BLaER1 treated with 17β-estradiol and CSF1 and Interleukin-3, amounts not matched to agents 10 nM and 100 nM (cell line): ENCODE measurements around the gene AHRR.

Experiments used
- H3K27ac ChIP-seq, 11 experiments: shearing (Covaris generic); formaldehyde crosslinking; 2 replicates each; pipeline ENCODE4 v1.8.1; 2022
- H3K27me3 ChIP-seq, 11 experiments: shearing (Covaris generic); formaldehyde crosslinking; 2 replicates each; pipeline ENCODE4 v1.8.1; 2022
- H3K36me3 ChIP-seq, 11 experiments: shearing (Covaris generic); formaldehyde crosslinking; 2 replicates each; pipeline ENCODE4 v1.8.1; 2022
- H3K4me1 ChIP-seq, 10 experiments: shearing (Covaris generic); formaldehyde crosslinking; 2 replicates each; pipeline ENCODE4 v1.8.1; 2022
- H3K4me2 ChIP-seq, 11 experiments: shearing (Covaris generic); formaldehyde crosslinking; 2 replicates each; pipeline ENCODE4 v1.8.1; 2022
- H3K4me3 ChIP-seq, 10 experiments: shearing (Covaris generic); formaldehyde crosslinking; 2 replicates each; pipeline ENCODE4 v1.8.1; 2022
- H3K9ac ChIP-seq, 11 experiments: shearing (Covaris generic); formaldehyde crosslinking; 2 replicates each; pipeline ENCODE4 v1.8.1; 2022
- H3K9me3 ChIP-seq, 11 experiments: shearing (Covaris generic); formaldehyde crosslinking; replicated peaks in 1 of 11; 2 replicates each; pipeline ENCODE4 v1.8.1; 2022
- H4K20me1 ChIP-seq, 11 experiments: shearing (Covaris generic); formaldehyde crosslinking; 2 replicates each; pipeline ENCODE4 v1.8.1; 2022
- Cebpa-rat ChIP-seq, 11 experiments: shearing (Covaris generic); IDR thresholded peaks; 2 replicates each; pipeline ENCODE4 v1.8.1; 2022

Gene AHRR

GRCh38 chr5:352639-353611 lies 31.4 kb downstream of the AHRR start:
- H3K27ac ChIP-seq: no peak overlapping the region

GRCh38 chr5:353612-354580 lies 32.4 kb downstream of the AHRR start:
- peaks cover 0 to 17% (median 0%) of the 10 kb centered on the region in 11 experiments; a peak in 3 of 22 replicates for H4K20me1 ChIP-seq
- no peaks in the 10 kb centered on the region; a peak in 1 of 22 replicates for H3K27me3 ChIP-seq
- H3K36me3 ChIP-seq: peaks cover 0 to 7% (median 0%) of the 10 kb centered on the region in 11 experiments; a peak in 1 of 22 replicates
- peaks cover 0 to 34% (median 19%) of the 10 kb centered on the region in 10 experiments; a peak in 11 of 20 replicates for H3K4me1 ChIP-seq
- no peak overlapping the region for H3K9ac ChIP-seq
- TF ChIP-seq Cebpa-rat (IDR thresholded peaks at IDR 0.05): no peak
- no peak overlapping the region for H3K27ac ChIP-seq
- H3K4me3 ChIP-seq: no peak overlapping the region
- peaks cover 0 to 13% (median 6%) of the 10 kb centered on the region in 11 experiments; a peak in 7 of 22 replicates for H3K9me3 ChIP-seq
- H3K4me2 ChIP-seq: peak overlapping the region in 9 of 11 experiments; percentile 9 to 58 (median 41); a peak in 13 of 22 replicates

More at GRCh38 chr5:352639-353611, 31.4 kb downstream of the AHRR start:
- Histone ChIP-seq H3K9me3 (peaks cover 0 to 13% (median 6%) of the 10 kb centered on the region in 11 experiments; a peak in 7 of 22 replicates), H3K36me3 (peaks cover 0 to 7% (median 0%) of the 10 kb centered on the region in 11 experiments; a peak in 1 of 22 replicates), H3K27me3 (peaks cover 0 to 9% (median 0%) of the 10 kb centered on the region in 11 experiments; a peak in 3 of 22 replicates), H4K20me1 (peaks cover 0 to 17% (median 0%) of the 10 kb centered on the region in 11 experiments; a peak in 3 of 22 replicates), H3K4me2 (peak overlapping the region in 3 of 11 experiments; percentile 27 to 58 (median 41); a peak in 5 of 22 replicates), H3K4me1 (peaks cover 0 to 42% (median 23%) of the 10 kb centered on the region in 10 experiments; a peak in 14 of 20 replicates), H3K9ac (no peak overlapping the region), H3K4me3 (no peak overlapping the region)
- TF ChIP-seq Cebpa-rat (IDR thresholded peaks at IDR 0.05): no peak

DNA sequence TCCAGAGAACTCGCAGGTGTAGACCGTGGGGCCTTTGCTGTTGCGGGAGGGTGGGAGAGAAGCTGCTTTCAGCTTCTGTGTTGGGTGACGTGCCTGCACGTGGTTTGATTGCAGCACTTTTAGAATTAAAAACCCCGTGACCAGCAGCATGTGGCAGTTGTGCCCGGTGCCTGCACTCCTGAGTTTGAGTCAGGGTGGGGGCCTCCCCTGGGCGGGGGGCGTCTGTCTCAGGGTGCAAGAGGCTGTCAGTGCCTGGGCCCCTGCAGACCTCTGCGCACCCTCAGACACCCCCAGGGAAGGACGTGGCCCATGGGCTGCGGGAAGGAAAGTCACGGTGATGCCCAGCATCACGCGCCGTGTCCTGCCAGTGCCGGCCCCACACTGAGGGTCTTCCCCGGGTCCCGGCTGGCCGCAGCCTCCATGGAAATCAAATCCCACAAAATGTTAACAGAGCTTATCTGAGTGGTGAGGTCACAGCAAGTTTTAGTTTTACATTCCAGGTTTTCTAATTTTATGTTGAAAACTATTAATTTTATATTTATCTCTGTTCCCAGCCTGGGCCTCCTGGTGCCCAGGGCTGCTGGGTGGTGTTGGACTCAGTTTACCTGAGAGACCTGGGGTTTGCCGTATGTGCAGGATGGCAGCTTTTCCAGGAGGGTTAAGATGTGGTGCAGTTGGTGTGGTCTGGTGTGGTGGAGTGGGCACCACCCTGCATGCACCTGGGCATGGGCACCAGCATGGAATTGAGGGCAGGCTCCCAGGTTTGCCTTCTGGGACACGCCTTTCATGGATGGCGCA lies 33.3 kb downstream of the AHRR start:
- H3K27me3 ChIP-seq: no peaks in the 10 kb centered on the region; a peak in 1 of 22 replicates
- H3K27ac ChIP-seq: no peak overlapping the region
- H3K36me3 ChIP-seq: peaks cover 0 to 7% (median 0%) of the 10 kb centered on the region in 11 experiments; a peak in 1 of 22 replicates
- peaks cover 0 to 34% (median 19%) of the 10 kb centered on the region in 10 experiments; a peak in 11 of 20 replicates for H3K4me1 ChIP-seq
- no peak for TF ChIP-seq Cebpa-rat (IDR thresholded peaks at IDR 0.05)
- H3K4me3 ChIP-seq: no peak overlapping the region
- H4K20me1 ChIP-seq: peaks cover 0 to 17% (median 0%) of the 10 kb centered on the region in 11 experiments; a peak in 3 of 22 replicates
- peak overlapping the region in 9 of 11 experiments; percentile 9 to 58 (median 41); a peak in 14 of 22 replicates for H3K4me2 ChIP-seq
- H3K9ac ChIP-seq: no peak overlapping the region
- H3K9me3 ChIP-seq: peaks cover 0 to 13% (median 6%) of the 10 kb centered on the region in 11 experiments; a peak in 7 of 22 replicates

DNA sequence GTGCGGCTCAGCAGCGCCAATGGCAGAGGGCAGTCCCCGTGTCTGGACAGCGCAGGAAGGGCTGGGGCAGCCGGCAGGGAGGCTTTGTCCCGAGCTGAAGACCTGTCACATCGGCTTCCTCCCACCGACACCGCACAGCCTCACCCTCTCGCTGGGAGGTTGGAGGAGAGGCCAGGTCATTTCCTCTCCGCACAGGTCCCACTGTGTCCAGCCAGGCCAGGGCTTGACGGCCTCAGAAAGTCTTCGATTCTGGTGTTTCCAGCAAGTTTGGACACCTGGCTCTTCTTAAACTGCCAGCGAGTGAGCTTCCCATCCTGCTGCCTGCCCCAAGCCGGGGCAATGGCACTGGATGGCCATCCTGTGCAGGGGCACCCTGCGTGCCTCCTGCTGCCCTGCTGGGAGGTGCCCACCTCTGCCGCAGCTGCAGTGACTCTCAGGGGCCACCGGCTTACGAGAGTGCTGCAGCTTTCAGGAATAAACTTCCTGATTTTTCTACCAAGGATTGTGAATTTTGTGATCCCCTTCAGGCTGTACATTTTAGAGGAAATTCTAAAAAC lies 33.9 kb downstream of the AHRR start:
- peaks cover 0 to 7% (median 0%) of the 10 kb centered on the region in 11 experiments; a peak in 1 of 22 replicates for H3K36me3 ChIP-seq
- peak overlapping the region in 2 of 11 experiments; percentile 39 to 47; a peak in 3 of 22 replicates for H3K4me2 ChIP-seq
- no peak overlapping the region for H3K4me3 ChIP-seq
- peaks cover 0 to 17% (median 0%) of the 10 kb centered on the region in 11 experiments; a peak in 3 of 22 replicates for H4K20me1 ChIP-seq
- no peak for TF ChIP-seq Cebpa-rat (IDR thresholded peaks at IDR 0.05)
- peaks cover 0 to 9% (median 6%) of the 10 kb centered on the region in 11 experiments; a peak in 7 of 22 replicates for H3K9me3 ChIP-seq
- H3K27ac ChIP-seq: no peak overlapping the region
- peaks cover 4 to 37% (median 23%) of the 10 kb centered on the region in 10 experiments; a peak in 13 of 20 replicates for H3K4me1 ChIP-seq
- no peak overlapping the region for H3K9ac ChIP-seq
- H3K27me3 ChIP-seq: no peaks in the 10 kb centered on the region; a peak in 1 of 22 replicates

GRCh38 chr5:355958-356357 lies 34.4 kb downstream of the AHRR start:
- TF ChIP-seq Cebpa-rat (IDR thresholded peaks at IDR 0.05): no peak
- Histone ChIP-seq H3K4me1 (peaks cover 5 to 42% (median 23%) of the 10 kb centered on the region in 10 experiments; a peak in 13 of 20 replicates), H3K27me3 (no peaks in the 10 kb centered on the region; a peak in 1 of 22 replicates), H4K20me1 (peaks cover 0 to 17% (median 0%) of the 10 kb centered on the region in 11 experiments; a peak in 3 of 22 replicates), H3K9ac (peak overlapping the region in 1 of 11 experiments; percentile 68; a peak in 1 of 22 replicates), H3K4me2 (peak overlapping the region in 2 of 11 experiments; percentile 39 to 57; a peak in 2 of 22 replicates), H3K4me3 (no peak overlapping the region), H3K27ac (0 out of 22 replicates have a peak overlapping the region, but pooled peaks of 1 of the 11 experiments have one; percentile 29), H3K9me3 (peaks cover 0 to 6% (median 4%) of the 10 kb centered on the region in 11 experiments; a peak in 6 of 22 replicates), H3K36me3 (peaks cover 0 to 7% (median 0%) of the 10 kb centered on the region in 11 experiments; a peak in 1 of 22 replicates)

GRCh38 chr5:359301-359897 lies 37.9 kb downstream of the AHRR start:
- no peak for TF ChIP-seq Cebpa-rat (IDR thresholded peaks at IDR 0.05)
- H4K20me1 ChIP-seq: peaks cover 0 to 11% (median 0%) of the 10 kb centered on the region in 11 experiments; a peak in 2 of 22 replicates
- H3K4me3 ChIP-seq: no peak overlapping the region
- no peaks in the 10 kb centered on the region for H3K27me3 ChIP-seq
- no peak overlapping the region for H3K9ac ChIP-seq
- H3K9me3 ChIP-seq: peaks cover 9 to 20% (median 16%) of the 10 kb centered on the region in 11 experiments; a peak in 20 of 22 replicates
- H3K36me3 ChIP-seq: peaks cover 0 to 16% (median 0%) of the 10 kb centered on the region in 11 experiments; a peak in 8 of 22 replicates
- H3K4me2 ChIP-seq: peak overlapping the region in 1 of 11 experiments; percentile 51; a peak in 3 of 22 replicates
- H3K27ac ChIP-seq: no peak overlapping the region
- peaks cover 1 to 43% (median 6%) of the 10 kb centered on the region in 10 experiments; a peak in 13 of 20 replicates for H3K4me1 ChIP-seq
